C4-2B (cell line): ENCODE data around the gene SLC6A19.
"Not testable (repeated sequence)": the region's sequence is repeated elsewhere in the genome, so short reads cannot be mapped to it uniquely, and the experiment has no call there.

Source experiments
- H3K27ac ChIP-seq: fragments of 450-650 bp; 2 replicates; pipeline ENCODE4 v1.5.1; 2017
- CTCF ChIP-seq: fragments of 450-650 bp; conservative IDR thresholded peaks from 2 replicates; pipeline ENCODE4 v1.5.1; 2017; ENCODE audit warnings: mild to moderate bottlenecking
- ZFX ChIP-seq: fragments of 450-650 bp; IDR thresholded peaks from 2 replicates; pipeline ENCODE4 v1.6.1; 2017

The SLC6A19 gene

GRCh38 chr5:1261643-1262042 lies 60.2 kb downstream of the SLC6A19 start:
- no peak for TF ChIP-seq ZFX
- TF ChIP-seq CTCF, result no peak
- H3K27ac ChIP-seq, result no peak overlapping the region

- TF ChIP-seq ZFX, result no peak
- TF ChIP-seq CTCF, result no peak
Measured at GRCh38 chr5:1262381-1262780, 61.0 kb downstream of the SLC6A19 start.

GRCh38 chr5:1264211-1264610 lies 62.8 kb downstream of the SLC6A19 start:
- TF ChIP-seq ZFX, result no peak
- TF ChIP-seq CTCF, result no peak

More at GRCh38 chr5:1262381-1262780, 61.0 kb downstream of the SLC6A19 start:
- H3K27ac ChIP-seq, result no peak overlapping the region

GRCh38 chr5:1265026-1265425 lies 63.6 kb downstream of the SLC6A19 start:
- H3K27ac ChIP-seq, result no peak overlapping the region
- TF ChIP-seq ZFX, result no peak
- TF ChIP-seq CTCF, result no peak

More at GRCh38 chr5:1264211-1264610, 62.8 kb downstream of the SLC6A19 start:
- H3K27ac ChIP-seq, result no peak overlapping the region

- H3K27ac ChIP-seq, result no peak overlapping the region
- TF ChIP-seq CTCF (no peak), ZFX (no peak)
Measured at GRCh38 chr5:1265461-1266455, 64.4 kb downstream of the SLC6A19 start.

GRCh38 chr5:1266791-1267190 lies 65.4 kb downstream of the SLC6A19 start:
- TF ChIP-seq ZFX (no peak), CTCF (no peak)
- no peak overlapping the region for H3K27ac ChIP-seq

GRCh38 chr5:1267464-1267863 lies 66.1 kb downstream of the SLC6A19 start:
- H3K27ac ChIP-seq, result not testable (repeated sequence)
